Measurements from ENCODE around the gene CDH26.
"Not testable (repeated sequence)": the region's sequence is repeated elsewhere in the genome, so short reads cannot be mapped to it uniquely, and the experiment has no call there.

The CDH26 gene

DNA sequence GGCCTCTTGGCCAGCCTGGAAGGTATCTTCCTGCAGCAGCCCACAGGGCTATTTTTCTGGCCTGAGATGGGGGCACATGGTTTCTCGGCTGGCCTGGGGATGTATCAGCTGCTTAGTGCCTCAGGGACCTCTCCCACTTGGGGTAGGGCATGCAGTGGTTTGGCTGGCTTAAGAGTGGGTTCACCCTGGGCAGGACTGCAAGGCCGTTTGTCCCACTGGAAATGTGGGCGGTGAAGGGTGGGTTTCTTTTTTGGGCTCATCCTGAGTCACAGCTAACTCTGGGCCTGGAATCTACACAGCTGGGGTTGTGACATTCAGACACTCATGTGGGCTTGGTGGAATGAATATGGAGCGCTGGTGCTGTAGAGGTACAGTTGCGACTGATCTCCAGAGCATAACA lies 62.0 kb downstream of the CDH26 start:
- no peak for DNase-seq

DNA sequence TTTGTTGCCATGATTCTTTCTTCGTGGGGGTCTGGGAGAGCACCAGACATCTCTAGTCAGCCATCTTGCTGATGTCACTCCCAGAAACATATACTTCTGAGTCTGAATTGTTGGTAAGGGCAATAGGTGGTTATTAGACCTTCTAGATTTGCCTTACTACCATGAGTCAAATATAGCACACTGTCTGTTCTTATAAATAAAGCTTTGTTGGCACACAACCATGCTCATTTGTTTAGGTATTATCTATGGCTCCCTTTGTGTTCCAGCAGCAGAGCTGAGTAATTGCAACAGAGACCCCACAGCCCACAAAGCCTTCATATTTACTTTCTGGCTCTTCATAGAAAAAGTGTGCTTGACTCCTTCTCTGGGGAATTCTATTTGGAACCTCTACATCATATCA lies 62.9 kb downstream of the CDH26 start:
- no peak for DNase-seq

DNA sequence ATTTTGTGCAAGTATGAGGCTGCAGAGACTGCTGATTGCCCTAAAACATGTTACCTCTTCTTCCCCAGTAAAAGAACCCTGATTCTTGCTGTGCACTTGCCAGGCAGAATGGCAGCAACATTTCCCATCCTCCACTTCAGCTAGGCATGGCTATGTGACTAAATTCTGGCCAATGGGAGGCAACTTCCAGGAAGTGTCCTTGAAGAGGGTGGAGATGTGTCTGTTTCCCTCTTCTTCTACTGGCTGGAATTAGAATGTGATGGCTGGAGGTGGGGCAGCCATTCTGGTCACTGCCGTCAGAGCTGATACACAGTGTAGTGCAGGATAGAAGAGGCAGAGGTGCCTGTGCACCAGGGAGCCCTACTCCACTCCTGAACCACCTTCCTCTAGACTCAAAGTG lies 64.6 kb downstream of the CDH26 start:
- DNase-seq, result no peak

DNA sequence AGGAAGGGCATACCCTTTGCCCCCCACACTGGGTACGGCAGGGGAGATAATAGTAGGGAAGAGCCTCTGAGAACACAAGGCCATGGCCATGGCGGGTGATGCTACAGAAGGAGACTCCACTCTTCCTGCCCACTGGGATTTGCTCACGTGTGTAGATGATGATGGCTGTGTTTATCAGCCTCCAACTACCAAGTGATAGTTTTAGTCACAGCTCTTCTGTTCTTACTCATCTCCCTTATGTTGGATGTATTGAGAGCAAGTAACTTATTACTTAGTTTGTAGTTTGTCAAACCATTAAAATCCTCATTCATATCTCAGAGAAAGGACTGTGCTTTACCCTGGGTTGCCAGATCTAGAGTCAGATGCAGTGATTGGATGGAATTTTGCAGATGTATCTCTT lies 66.0 kb downstream of the CDH26 start:
- DNase-seq, result no peak

GRCh38 chr20:60024801-60025200 lies 66.6 kb downstream of the CDH26 start:
- no peak for DNase-seq

- no peak for DNase-seq
Measured at GRCh38 chr20:60026010-60026409, 67.8 kb downstream of the CDH26 start.

DNA sequence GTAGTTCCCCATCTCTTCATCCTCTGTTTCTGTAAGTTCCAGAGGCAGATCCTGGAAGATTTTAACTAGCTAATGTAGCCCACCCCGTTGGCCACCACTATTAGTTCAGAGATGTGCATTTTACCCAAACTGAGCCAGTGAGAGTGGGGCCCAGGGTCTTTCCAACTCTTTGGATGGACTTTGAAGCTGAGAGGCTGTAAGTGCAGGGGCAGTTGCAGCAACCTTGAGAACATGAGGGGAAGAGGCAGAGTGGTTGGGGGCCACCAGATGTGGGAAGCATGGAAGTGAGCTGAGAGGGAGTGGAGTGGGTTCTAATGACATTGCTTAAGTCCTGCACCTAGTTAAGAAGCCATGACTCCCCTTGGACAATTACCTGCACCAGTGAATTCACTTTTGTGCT lies 72.2 kb downstream of the CDH26 start:
- no peak for DNase-seq

DNA sequence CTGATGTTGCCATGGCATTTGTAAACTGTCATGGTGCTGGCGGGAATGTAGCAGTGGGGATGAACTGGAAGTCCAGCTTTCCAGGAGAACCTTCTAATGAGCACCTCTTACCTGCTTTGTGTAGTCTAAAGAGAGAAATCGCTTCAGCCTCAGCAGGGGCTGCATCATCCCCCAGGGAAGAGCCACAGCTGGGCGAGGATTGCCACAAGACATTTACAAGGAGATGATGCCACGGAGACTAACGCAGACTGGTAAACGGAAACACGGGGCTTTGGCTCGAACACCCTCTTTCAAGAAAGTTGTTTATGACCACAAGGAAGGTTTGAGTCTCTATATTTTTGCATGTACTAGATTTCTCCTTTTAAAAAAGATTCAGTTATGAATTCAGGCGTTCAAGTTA lies 72.9 kb downstream of the CDH26 start:
- no peak for DNase-seq

DNA sequence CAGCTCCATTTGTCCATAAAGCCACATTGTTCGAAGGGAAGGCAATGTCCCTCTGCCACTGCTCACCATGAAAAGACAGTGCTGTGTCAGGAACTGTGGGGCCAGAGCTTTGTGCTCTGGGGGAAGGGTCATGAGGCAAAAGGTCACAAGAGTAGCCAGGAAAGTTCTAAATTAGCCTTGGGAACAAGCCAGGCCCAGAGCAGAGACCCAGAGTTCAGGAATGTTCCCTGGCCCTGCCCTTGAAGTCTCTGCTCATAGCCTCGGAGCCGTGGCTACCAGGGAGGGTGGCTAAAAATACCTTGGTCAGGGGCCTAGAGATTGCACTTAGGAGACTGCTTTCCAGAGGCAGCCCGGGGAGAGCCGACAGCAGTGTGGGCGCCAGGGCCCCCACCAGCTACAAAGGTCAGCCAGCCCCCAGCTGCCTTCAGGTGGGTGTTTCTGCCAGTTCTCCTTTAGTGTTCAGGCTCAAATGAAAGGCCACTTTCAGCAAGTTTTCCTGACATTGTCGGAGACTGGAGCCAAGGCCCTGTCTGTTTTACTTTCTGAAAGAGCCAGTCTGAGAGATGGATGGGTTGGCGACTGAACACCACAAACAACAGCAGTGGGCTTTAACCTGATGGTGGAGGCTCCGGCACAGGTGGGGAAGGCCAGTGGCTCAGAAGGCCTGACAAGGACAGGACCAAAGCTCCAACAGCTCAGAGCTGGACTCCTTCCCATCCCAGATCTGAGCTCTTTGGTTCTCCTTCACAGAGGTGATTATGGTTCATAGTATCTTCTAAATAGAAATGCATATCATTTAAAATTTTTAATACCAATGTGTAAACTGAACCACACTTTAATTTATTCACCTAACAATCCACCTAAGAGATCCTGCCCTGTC lies 76.2 kb downstream of the CDH26 start:
- no peak for DNase-seq

DNA sequence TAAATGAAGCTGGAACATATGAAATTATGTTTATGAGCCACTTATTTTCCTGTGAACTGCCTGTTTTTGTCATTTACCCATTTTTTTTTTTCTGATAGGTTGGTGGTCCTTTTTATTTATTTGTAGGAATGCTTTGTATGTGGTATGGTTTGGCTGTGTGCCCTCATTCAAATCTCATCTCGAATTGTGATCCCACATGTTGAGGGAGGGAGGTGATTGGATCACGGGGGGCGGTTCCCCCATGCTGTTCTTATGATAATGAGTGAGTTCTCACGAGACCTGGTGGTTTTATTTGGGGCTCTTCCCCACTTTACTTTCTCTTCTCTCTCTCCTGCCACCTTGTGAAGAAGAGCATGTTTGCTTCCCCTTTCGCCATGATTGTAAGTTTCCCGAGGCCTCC lies 77.3 kb downstream of the CDH26 start:
- no peak for DNase-seq

GRCh38 chr20:60036346-60036745 lies 78.1 kb downstream of the CDH26 start:
- no peak for DNase-seq

- no peak for DNase-seq
Measured at GRCh38 chr20:60036746-60037499, 78.7 kb downstream of the CDH26 start.

DNA sequence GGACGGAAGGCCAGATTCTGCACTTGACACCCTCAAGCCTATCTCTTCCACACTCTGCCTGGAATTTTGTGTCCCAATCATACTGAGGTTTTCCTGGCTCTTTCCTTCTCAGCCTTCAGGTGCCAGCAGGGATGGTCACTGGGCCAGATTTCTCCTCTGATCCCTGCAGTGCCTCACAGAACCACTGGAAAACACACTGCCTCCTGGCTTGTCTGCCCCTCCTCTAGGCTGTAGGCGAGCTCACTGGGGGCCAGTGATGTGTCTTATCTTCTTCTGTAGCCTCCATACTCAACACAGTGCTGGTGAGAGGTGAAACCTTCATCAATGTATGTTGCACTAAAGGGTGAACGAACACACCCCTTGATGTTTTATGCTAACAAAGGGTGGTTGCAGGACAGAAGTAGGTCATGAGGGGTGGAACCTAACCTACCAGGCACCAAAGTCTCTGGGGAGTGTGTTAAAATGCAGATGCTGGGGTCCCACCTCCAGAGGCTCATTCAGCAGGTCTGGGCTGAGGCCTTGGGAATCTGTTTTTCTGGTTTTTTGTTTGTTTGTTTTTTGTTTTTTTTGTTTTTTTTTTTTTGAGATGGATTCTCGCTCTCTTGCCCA lies 80.3 kb downstream of the CDH26 start:
- DNase-seq, result no peak

DNA sequence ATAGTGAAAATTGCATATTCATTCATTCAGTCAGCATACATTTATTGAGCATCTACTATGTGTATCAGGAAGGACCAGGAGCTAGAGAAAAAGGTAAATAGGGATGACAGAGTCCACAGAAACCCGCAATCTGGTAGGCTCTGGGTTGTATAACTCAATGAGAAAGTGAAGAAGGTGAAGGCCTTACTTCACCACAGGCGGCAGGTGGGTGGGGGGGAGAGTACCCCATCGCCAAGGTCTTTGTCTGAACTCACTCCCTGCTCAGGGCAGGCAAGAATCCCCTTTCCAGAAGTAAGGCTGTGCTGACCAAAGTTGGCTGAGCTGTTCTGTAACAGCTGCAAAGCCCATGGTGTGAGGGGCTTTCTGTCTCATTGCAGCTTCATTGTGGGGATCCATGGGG lies 81.3 kb downstream of the CDH26 start:
- no peak for DNase-seq

DNA sequence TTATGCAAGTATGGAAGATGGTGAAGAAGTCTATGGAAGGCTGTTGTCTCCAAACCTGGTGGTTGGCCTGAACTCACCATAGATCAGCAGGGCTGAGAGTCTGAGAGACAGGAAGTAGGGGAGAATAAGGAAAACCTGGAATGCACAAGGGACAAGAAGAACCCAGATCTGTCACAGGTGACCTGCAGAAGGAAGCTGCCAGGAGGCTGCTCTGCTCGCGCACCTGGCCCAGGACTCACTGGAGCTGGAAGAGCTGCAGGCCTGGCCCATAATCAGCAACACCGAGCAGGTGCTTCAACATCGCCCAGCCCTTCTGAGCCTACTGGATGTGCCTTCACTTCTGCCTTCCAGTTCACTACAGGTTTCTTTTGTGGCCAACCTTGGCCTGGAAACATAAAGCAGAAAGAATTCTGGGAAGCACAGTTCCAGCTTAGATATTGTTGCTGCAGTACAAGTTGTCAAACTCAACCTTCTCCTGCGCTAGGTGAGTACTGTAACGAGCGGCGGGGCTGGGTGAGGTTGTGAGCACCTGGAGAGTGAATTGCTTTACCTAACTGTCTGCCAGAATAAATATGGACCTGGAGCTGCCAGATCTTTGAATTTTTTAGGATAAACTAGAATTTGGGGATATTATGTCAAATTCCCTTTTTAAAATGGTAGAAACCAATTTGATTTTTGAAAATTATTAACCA lies 82.4 kb downstream of the CDH26 start:
- no peak for DNase-seq

DNA sequence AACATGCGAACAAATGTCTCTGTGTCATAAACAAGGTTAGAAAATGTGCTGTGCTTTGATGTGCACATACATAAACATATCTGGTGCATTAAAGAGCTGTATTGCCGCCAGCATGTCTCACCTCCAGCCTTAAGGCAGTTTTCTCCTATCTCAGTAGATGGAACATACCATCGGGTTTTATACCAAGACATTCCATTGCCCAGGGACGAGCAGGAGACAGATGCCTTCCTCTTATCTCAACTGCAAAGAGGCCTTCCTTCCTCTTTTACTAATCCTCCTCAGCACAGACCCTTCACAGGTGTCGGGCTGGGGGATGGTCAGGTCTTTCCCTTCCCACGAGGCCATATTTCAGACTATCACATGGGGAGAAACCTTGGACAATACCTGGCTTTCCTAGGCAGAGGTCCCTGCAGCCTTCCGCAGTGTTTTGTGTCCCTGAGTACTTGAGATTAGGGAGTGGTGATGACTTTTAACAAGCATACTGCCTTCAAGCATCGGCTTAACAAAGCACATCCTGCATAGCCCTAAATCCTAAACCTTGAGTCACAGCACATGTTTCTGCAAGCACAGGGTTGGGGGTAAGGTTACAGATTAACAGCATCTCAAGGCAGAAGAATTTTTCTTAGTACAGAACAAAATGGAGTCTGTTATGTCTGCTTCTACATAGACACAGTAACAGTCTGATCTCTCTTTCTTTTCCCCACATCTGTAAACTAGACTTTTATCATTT lies 83.4 kb downstream of the CDH26 start:
- DNase-seq, result not testable (repeated sequence)

DNA sequence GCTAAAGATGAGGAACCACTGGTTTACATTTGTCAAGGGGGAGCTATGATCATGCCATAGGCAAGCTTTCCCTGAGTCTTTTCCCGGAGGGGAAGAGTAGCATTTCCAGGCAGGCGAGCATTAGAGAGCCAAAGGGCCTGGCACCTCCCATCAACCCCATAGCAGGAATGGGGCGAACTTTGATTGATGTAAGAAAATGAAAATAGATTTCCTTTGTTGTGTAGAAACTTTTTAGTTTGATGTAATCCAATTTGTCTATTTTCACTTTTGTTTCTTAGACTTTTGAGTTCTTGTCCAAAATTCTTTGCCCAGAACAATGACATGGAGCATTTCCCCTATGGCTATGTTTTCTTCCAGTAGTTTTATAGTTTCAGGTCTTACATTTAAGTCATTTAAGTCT lies 85.2 kb downstream of the CDH26 start:
- no peak for DNase-seq

DNA sequence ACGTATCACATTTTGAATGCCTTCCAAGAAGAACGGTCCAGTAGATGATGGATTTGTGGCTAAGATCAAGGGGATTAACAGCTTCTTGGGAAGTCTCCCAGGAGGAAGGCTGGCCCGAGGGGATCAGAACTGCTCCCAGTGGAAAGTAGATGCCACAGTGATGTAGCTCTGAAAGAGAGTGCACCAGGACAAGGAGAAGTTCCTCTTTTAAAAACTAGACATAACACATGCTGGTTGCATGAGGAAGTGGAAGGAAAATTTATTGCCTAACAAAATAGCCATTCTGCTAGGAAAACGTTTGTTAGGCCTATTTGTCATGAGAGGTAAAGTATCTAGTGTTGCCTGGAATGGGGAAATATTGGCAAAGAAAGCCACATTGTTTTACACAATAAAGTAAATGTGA lies 87.8 kb downstream of the CDH26 start:
- DNase-seq, result no peak

- DNase-seq, result no peak
Measured at GRCh38 chr20:60046436-60046835, 88.2 kb downstream of the CDH26 start.

- no peak for DNase-seq
Measured at GRCh38 chr20:60046860-60047259, 88.6 kb downstream of the CDH26 start.

GRCh38 chr20:60048634-60049521 lies 90.7 kb downstream of the CDH26 start:
- no peak for DNase-seq

- no peak for DNase-seq
Measured at GRCh38 chr20:60049601-60050000, 91.4 kb downstream of the CDH26 start.
